MM.1S (cell line): Measurements from ENCODE around the gene FGF14.

Source experiments
- CTCF ChIP-seq: fragments of 300-600 bp; sonication (generic); IDR thresholded peaks from 2 replicates; pipeline ENCODE4 v1.5.1; 2016; ENCODE audit warnings: antibody characterized with exemption, low read length, mixed read lengths
- EZH2 ChIP-seq: fragments of 300-600 bp; sonication (generic); optimal IDR thresholded peaks from 2 replicates; pipeline ENCODE3; 2017; ENCODE audit warnings: low read depth, mild to moderate bottlenecking, antibody characterized with exemption, low read length, mixed read lengths

GRCh38 chr13:102176846-102177245, 225.0 kb downstream of the FGF14 start:
- TF ChIP-seq CTCF (no peak), EZH2 (no peak)
